ENCODE data around the gene WDR90.

The WDR90 gene

GRCh38 chr16:648781-649589 is at the start of gene WDR90:
WDR90 (plus strand) TSS chr16:649365; CDS start chr16:649417, 52 bp downstream.
- DNase-seq (ENCODE audit: low read depth, low spot score): no peak

DNA sequence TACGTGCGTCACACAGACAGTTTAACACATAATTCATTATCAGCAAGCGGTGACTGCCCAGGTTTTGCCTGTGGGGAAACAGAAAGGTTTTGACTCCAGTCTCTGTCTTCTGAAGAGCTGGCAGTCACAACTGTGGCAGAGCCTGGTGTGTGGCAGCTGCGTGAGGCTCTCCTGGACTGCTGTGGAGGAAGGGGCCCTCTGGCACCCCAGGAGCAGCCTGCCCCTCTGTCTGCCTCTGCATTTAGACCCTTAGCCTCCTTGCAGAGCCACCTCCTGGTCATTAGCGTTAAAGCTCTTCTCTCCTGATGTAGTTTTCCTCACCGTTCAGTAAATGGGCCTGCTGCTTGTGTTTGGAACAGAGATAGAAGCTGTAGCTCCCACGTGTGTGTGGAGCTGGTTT is 48.4 kb upstream of the WDR90 start:
- no peak for DNase-seq (ENCODE audit: low read depth, low spot score)

GRCh38 chr16:603933-604332 is 45.2 kb upstream of the WDR90 start:
- no peak for DNase-seq (ENCODE audit: low read depth, low spot score)

DNA sequence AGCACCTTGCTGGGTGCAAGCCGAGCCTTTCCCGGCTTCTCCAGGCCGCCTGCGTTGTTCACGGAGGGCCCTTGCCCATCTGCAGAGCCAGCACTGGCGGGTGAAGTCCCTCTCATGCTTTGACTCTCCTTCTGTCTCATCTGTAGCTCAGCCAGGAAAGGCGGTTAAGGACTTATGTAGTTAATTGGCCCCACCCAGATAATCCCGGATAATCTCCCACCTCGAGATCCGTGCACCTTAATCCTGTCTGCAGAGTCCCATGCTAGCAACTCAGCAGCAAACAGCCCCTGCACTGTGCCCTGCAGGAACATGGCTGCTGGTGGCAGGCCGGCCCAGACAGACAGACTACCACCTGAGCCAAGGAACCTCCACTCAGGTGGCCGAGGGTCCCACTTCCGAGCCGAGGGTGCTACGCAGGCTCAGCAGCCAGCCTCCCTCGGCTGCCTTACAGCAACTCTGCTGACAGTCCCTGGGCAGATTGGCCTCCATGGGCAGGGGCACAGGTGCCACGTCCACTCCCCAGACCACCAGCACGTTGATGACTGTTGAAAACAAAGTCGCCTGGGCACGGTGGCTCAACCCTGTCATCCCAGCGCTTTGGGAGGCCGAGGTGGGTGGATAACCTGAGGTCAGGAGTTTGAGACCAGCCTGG is 42.4 kb upstream of the WDR90 start:
- DNase-seq (ENCODE audit: low read depth, low spot score): no peak

DNA sequence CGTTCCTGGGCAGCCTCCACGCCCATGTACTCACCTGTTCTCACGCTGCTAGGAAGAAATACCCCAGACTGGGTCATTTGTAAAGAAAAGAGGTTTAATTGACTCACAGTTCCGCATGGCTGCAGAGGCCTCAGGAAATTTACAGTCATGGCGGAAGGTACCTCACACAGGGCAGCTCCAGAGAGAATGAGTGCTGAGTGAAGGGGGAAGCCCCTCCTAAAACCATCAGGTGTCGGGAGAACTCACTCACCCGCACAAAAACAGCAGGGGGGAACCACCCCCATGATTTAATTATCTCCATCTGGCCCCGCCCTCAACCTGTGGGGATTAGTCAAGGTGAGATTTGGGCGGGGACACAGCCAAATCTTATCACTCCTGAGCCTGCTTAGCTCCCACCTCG is 41.1 kb upstream of the WDR90 start:
- no peak for DNase-seq (ENCODE audit: low read depth, low spot score)

- DNase-seq (ENCODE audit: low read depth, low spot score): no peak
These were observed 39.8 kb upstream of the WDR90 start for GRCh38 chr16:609316-609715.

DNA sequence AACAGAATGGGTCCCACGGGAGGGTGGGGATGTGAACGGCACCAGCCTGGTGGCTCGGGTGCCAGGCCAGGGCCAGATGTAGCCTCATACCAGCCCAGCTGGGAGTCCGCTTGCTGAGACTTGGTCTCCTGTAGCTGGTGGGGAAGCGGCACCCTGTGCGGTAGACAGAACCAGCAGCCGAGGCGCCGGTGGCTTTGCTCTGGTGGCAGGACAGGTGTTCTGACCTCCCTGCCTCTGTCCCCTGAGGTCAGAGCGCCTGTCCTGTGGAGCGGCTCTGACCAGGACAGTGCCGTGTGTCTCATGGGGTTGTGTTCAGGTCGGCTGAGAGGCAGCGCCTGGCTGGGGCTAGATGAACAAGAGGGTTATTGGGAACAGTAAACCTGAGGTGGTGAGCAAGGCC is 39.2 kb upstream of the WDR90 start:
- DNase-seq (ENCODE audit: low read depth, low spot score): no peak

DNA sequence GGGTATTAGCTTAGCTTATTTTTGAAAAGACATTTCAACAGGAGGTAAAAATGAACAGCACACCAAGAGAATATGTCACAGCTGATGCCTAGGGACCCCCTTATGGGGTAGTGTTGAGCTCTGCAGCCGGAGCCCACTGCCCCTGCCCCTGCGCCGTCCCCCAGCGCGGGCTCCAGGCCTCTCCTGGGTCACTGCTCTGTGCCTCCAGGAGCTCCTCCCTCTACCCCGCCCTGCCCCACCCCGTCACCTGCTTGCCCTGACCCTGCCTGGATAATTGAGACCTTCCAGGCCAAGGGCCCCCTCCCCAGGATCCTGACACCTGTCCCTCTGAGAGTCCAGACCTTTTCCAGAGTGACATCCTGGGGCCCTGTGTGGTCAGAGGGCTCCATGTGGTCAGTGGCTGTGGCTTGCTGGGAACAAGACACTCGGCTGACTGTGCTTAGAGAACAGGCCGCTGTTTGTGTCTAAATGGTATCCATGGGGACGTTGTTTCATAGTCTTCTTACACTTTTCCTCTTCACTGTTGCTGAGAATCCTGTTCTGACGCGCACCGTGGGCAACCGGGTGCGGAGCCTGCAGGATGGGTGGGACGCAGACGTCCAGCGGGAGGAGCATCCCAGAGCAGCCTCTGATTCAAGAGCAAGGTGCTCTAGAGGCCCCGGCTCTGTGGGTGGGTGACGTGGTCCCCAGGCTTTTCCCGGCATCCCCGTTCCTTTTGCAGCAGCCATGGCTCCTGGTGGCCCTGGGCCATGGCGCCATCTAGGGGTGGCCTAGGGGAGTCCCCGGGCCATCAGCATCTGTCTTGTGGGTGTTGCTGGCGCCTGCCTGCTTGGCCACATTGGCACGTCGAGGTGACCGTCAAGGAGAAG is 38.4 kb upstream of the WDR90 start:
- DNase-seq (ENCODE audit: low read depth, low spot score): no peak

DNA sequence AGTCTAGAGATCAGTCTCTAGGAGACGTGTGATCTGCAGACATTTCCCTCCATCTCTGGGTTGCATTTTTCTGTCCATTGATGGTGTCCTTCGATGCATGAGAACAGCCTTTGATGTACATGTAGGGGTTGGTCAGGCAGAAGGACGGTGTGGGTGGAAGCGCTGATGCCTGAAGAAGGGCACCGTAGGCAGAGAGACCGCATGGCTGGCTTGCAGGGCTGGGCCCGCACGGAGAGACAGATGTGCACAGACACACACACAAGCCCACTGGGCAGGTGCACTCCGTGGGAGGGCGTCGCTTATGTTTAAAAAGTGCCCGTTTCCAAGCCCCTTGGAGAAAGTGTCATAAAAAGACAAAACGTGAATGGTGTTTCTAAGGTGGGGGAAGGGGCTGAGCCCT is 34.0 kb upstream of the WDR90 start:
- DNase-seq (ENCODE audit: low read depth, low spot score): no peak

GRCh38 chr16:616733-617586 is 32.2 kb upstream of the WDR90 start:
- no peak for DNase-seq (ENCODE audit: low read depth, low spot score)

- DNase-seq (ENCODE audit: low read depth, low spot score): no peak
These were observed 31.3 kb upstream of the WDR90 start for GRCh38 chr16:617855-618254.

DNA sequence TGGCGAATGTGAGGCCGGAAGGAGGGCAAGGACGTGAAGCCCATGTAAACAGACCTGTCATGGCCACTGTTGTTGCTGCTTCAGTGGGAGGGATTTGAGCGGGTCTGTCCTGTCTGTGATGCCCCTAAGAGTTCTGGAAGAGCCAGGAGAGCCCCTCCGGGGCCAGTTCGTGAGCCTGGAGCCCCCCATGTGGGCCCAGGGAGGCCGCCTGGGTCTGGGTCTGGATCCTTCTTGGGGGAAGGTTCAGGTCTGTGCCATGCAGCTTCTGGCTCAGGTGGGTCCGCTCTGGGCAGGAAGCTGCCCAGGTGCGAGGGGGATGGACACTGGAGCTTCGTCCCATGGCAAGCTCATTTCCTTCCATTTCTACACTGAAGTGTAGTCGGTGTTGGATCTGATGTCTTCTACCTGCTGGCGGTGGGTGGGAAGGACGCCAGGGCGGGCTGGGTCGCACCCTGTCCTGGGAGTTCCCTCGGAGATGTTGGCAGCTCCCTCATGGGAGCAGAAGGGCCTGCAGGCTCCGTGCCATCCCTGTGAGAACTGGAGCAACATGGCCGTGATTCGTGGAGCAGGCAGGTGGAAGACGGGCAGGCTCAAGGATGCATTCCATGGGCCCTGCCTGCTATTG is 29.6 kb upstream of the WDR90 start:
- DNase-seq (ENCODE audit: low read depth, low spot score): no peak

- DNase-seq (ENCODE audit: low read depth, low spot score): no peak
These were observed 28.3 kb upstream of the WDR90 start for GRCh38 chr16:620700-621525.

DNA sequence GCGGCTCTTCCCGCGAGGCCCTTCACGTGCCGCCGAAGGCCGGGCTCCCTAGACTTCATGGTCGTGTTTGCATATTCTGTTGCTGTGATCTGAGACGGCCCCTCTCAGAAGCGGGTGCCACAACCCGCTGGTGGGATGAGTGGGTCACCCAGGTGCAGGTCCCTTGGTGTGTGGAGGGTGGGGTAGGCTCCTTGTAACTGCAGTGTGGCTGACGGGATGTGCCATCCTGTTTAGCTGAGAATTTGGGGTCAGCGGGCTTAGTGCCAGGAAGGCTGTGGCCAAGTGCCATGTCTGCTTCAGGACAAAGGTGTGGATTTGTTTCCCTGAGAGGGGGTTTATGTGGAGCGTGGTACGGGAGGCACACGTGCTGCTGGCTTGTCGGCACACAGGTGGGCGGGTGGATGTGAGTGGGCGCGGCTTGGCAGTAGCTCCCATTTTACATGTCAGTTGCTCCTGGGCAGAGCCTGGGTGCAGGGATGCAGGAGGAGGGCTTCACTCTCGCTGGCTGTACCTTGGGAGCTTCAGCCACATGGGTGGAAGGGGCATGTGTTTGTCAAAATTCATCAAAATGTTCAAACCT is 27.5 kb upstream of the WDR90 start:
- DNase-seq (ENCODE audit: low read depth, low spot score): no peak

DNA sequence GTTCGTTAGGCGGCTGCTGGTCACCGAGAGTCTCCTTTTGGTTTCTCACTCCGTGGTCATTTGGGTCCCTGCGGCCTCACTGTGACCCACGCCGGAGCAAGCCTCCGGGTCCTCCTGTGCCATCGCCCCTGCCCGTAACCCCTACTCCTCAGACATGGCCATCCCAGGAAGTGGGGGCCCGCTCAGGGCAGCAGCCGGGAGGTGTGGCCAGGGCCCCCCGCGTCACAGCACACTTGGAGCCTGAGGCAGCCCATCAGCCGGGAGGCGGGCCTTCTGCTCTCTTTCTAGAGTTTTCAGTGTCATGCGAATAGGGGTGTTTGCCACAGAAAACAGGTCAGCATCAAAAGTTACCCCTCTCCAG is 26.3 kb upstream of the WDR90 start:
- DNase-seq (ENCODE audit: low read depth, low spot score): no peak

DNA sequence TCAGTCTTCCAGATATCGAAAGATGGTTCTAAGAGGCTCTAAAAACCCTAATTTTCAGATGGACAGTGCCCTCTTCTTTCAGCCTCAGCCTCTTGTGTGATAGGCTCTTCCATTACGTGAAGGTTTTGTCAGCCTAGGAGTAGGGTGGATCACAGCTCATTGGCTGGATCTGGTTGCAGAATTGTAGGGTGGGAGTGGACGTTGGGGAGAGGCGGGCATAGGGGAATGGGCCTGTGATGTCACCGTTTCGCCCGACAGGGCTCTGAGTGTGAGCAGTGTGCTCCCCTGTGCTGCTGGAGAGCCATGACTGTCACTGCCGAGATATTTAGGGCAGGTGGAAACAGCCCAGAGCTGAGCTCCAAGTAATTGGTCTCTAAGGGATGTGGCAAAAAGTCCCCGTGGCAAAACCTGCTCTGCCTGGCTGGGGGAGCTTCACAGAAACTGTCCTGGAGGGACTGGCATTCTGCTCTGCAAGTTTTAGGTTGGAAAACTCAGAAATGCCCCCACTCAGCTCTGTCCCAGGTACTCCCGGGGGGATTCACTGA is 24.6 kb upstream of the WDR90 start:
- no peak for DNase-seq (ENCODE audit: low read depth, low spot score)

DNA sequence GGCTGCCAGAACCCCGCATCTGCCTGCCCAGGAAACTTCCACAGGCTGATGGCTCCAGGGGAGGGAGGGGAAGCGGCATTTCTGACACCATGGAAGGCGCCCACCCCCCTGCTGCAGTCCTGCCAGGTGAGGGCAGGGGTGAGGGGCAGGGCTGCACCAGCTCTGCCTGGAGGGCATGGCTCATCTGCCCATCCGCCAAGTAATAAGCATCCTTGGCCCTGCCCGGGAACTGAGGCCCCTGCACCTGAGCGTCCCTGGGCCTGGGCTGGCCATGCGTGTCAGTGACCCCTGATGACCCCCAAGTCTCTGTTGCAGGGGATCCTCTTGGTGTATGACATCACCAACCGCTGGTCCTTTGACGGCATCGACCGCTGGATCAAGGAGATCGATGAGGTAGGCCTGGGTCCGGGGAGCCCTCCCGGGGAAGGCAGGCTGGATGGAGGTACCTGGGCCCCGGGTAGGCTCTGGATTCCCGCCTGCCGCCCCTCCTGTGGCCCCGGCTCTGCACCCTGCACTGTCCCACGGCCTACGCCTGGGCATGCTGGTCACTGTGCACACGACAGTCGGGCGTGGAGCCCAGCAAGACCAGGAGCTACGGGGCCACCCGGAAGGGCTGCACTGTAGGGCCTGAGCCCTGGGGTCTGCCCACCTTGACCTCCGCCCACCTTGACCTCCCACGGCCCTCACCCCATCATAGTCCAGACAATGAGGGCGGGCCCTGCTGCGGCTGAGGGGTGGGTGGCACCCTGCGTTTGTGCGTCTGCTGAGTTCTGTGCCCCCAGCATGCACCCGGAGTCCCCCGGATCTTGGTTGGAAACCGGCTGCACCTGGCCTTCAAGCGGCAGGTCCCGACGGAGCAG is 23.8 kb upstream of the WDR90 start:
- no peak for DNase-seq (ENCODE audit: low read depth, low spot score)

GRCh38 chr16:625977-626765 is 23.0 kb upstream of the WDR90 start:
- no peak for DNase-seq (ENCODE audit: low read depth, low spot score)
